D341Med (cell line): Measurements from ENCODE around the gene ARHGEF40.

Experiments
- DNase-seq: peaks from one replicate; pipeline ENCODE4 v3.0.0; 2012; ENCODE audit warnings: low spot score

ARHGEF40 gene

DNA sequence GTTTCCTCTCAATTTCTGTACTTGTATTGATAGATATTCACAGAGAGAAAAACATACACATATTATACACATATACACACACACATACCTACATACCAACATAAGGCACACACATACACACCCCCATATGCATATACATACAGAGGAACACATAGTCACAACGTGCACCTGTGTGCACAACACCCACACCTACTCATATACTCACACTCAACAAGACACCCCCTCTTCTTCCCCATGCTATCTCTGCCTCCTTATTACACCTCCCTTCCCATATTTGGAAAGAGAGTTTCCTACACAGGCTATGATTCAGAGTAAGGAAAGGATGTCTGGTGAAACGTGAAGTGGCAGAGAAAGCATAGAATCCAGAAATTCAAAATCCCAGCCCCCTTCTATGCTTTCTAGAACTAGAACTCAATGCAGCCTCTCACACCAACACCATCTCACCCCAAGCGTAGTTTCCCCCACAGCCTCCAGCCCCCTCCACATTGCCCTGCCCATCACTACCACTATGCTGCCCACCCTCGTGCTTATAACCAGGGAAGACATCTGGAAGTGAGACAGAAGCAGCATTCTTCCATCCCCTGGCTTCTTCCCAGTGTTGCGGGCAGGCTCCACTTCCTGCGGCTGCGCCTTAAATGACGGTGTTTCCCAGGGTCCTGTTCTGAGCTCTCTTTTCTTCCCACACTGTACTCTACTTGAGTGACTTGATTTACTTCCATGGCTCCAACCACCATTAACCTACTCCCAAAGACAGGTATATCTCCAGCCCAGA is 10.1 kb upstream of the ARHGEF40 start:
- DNase-seq: no peak

GRCh38 chr14:21060614-21061346 is 9.3 kb upstream of the ARHGEF40 start:
- no peak for DNase-seq

- DNase-seq: no peak
These were observed 8.8 kb upstream of the ARHGEF40 start for GRCh38 chr14:21061347-21061668.

DNA sequence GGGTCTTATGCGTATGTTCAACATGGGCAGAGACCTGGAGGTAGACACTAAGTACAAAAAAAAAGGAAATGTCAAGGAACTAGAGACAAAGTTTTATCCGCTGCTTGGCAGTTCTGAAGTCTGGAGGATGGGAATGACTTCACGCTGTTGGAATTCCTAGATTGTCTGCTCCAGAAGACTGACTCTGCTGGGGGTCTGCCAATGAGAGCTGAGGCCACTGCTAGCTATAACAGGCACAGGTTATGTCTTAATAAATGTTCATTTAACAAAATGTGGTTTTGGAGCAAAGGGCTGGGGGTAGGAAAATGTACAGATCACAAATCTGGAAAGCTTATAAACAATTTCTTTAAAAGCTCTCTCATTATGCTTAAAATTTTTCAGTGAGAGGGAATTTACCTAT is 6.6 kb upstream of the ARHGEF40 start:
- DNase-seq: no peak

- DNase-seq: peak; percentile 59
These were observed 3.1 kb upstream of the ARHGEF40 start for GRCh38 chr14:21066882-21067502.

- DNase-seq: peak; percentile 80
These were observed 1.4 kb upstream of the ARHGEF40 start for GRCh38 chr14:21068521-21069387.

- DNase-seq: peak; percentile 45
These were observed 569 bp upstream of the ARHGEF40 start for GRCh38 chr14:21069388-21070082.

DNA sequence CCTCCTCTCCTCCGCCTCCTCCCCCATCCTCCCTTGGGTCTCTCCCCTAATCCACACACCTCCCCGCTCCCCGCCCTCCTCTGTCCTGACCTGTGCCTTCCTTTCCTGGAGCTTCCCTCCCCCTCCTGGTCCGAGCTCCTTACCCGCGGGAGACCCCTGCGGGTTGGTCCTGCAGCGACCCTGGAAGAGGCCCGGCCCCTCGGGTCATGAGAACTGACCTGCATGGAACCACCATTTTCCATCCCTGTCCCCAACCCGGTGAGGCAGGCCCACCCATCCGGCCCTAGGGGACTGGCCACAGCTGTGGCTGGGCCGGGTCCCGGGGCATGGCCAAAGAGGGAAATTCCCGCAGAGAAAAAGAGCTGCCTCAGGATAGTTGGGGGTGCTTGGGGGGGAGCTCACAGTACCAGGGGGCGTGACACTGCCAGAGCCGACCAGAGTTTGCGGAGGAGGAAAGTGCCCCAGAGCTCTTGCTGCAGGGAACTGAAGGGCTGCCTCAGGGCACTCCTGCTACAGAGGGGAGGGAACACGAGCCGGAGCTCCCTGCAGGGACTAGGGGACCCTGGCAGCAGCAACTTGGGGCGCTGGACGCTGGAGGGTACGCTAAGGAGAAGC is 613 bp downstream of the ARHGEF40 start:
- DNase-seq: peak; percentile 47

GRCh38 chr14:21071225-21072030 is 1.3 kb downstream of the ARHGEF40 start:
- DNase-seq: peak; percentile 66

GRCh38 chr14:21072031-21072473 is 1.9 kb downstream of the ARHGEF40 start:
- no peak for DNase-seq

- DNase-seq: no peak
These were observed 2.8 kb downstream of the ARHGEF40 start for GRCh38 chr14:21072781-21073339.

GRCh38 chr14:21073921-21074320 is 3.8 kb downstream of the ARHGEF40 start:
- DNase-seq: no peak

DNA sequence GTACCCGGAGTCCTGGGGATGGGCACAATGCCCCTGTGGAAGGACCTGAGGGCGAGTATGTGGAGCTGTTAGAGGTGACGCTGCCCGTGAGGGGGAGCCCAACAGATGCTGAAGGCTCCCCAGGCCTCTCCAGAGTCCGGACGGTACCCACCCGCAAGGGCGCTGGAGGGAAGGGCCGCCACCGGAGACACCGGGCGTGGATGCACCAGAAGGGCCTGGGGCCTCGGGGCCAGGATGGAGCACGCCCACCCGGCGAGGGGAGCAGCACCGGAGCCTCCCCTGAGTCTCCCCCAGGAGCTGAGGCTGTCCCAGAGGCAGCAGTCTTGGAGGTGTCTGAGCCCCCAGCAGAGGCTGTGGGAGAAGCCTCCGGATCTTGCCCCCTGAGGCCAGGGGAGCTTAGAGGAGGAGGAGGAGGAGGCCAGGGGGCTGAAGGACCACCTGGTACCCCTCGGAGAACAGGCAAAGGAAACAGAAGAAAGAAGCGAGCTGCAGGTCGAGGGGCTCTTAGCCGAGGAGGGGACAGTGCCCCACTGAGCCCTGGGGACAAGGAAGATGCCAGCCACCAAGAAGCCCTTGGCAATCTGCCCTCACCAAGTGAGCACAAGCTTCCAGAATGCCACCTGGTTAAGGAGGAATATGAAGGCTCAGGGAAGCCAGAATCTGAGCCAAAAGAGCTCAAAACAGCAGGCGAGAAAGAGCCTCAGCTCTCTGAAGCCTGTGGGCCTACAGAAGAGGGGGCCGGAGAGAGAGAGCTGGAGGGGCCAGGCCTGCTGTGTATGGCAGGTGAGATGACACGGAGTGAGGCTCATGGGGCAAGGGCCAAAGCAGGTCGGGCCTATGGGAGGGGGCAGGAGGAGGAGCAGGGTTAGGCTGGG is 4.5 kb downstream of the ARHGEF40 start:
- DNase-seq: no peak

DNA sequence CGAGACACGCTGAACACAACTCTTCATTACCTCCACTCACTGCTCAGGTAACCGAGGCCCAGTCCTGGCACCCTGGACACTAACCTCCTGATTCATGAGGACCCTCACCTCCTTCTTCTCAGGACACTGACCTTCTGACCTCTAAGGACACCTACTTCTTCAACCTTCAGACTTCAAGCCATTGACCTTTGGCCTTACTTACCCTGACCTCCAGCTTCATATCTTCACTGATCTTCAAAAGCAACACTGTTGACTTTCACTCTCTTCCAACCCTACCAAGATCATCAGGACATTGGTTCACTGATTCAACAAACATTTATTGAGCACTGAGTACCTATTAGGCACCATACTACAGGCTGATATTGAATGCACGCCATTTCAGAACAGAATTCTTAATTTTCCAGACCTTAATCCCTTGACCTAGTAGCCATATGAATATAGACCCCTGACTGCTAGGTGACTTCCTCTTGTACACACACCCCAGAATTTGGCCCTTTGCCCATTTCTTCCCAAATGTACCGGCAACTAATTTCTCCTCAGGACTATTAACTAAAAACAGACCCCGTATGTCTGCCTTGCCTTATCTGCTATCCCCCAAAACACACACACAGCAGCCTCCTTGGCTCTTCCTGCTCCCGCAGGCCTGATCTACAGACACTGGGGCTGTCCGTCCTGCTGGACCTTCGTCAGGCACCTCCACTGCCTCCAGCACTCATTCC is 5.8 kb downstream of the ARHGEF40 start:
- DNase-seq: no peak

DNA sequence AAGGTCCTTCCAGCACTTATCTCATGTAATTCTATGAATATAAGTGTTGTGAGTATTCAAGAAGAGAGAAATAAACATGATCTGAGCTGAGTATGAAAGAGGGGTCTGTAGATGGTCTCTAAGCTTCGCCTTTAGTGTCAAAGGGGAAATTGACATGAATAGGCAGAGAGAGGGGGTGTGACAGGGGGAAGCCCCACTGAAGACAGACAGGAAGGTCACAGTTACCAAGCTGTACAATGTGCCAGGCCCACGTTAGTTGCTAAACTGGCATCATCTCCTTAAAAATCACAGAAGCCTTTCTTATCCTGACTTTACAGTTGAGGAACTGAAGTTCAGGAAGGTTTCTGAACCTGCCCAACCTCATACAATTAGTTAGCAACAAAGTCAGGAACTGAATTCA is 7.6 kb downstream of the ARHGEF40 start:
- no peak for DNase-seq

- no peak for DNase-seq
These were observed 8.2 kb downstream of the ARHGEF40 start for GRCh38 chr14:21078287-21078686.

GRCh38 chr14:21078726-21079125 is 8.6 kb downstream of the ARHGEF40 start:
- DNase-seq: no peak

DNA sequence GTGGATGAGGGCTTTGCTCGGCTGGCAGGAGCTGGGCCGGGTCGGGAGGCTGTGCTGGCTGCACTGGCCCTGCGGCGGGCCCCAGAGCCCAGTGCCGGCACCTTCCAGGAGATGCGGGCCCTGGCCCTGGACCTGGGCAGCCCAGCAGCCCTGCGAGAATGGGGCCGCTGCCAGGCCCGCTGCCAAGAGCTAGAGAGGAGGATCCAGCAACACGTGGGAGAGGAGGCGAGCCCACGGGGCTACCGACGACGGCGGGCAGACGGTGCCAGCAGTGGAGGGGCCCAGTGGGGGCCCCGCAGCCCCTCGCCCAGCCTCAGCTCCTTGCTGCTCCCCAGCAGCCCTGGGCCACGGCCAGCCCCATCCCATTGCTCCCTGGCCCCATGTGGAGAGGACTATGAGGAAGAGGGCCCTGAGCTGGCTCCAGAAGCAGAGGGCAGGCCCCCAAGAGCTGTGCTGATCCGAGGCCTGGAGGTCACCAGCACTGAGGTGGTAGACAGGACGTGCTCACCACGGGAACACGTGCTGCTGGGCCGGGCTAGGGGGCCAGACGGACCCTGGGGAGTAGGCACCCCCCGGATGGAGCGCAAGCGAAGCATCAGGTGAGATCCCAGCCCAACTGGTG is 11.5 kb downstream of the ARHGEF40 start:
- DNase-seq: no peak
